ENCODE results near the gene SLC8A3.

The SLC8A3 gene

GRCh38 chr14:70022771-70023445 lies 165.8 kb downstream of the SLC8A3 start:
- no peak for DNase-seq (ENCODE audit: low read depth)

GRCh38 chr14:70021548-70022220 lies 167.1 kb downstream of the SLC8A3 start:
- no peak for DNase-seq (ENCODE audit: low read depth)

- no peak for DNase-seq (ENCODE audit: low read depth)
These were observed 168.2 kb downstream of the SLC8A3 start for GRCh38 chr14:70020352-70021170.

- DNase-seq (ENCODE audit: low read depth): no peak
These were observed 169.1 kb downstream of the SLC8A3 start for GRCh38 chr14:70019695-70020094.

GRCh38 chr14:70018713-70019211 lies 170.0 kb downstream of the SLC8A3 start:
- DNase-seq (ENCODE audit: low read depth): no peak

DNA sequence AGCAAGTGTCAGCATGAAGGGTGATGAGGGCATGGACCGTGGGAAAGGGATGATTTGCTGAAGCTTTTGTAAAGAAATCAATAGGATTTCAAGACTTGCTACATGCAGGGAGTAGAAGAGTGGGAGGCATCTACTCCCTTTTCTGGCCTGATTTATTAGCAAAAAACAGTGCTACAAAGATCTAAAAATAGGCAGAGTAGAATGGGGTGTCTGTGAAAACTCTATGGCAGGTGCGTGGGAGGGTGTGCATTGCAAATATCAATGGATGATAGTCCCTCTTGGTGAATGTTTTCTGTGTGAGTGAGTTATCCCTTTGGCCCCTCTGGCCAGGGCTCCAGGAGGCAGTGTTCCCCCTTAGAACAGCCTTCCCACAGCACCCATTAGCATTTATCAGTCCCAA lies 170.5 kb downstream of the SLC8A3 start:
- DNase-seq (ENCODE audit: low read depth): no peak

- DNase-seq (ENCODE audit: low read depth): no peak
These were observed 174.2 kb downstream of the SLC8A3 start for GRCh38 chr14:70014406-70015095.

DNA sequence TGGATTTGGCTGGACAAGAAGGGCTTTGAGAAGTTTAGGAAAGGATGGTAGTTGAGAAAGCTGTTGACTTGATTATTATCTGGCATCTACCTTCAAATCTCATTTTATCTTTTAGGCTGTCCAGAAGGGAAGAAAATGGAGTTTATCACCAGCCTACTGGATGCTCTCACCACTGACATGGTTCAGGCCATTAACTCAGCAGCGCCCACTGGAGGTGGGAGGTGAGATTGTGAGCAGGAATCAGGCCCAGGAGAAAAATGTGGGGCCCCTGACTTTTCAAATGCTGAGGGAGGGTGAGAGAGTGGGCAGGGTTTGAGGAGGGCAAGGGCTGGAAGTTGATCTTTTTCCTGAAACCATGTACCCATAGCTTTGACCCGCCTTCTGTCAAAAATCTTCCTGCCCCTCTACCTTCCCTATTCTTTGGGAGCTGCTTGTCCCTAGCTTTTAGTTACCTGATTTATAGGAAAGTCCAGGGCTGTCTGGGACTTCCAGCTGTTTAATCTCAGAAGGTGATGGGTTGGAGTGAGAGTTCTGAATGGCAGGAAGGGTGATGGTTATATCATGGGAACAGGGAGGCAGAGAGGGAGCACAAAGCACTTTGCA lies 175.4 kb downstream of the SLC8A3 start:
- DNase-seq (ENCODE audit: low read depth): no peak

GRCh38 chr14:70011708-70012107 lies 177.0 kb downstream of the SLC8A3 start:
- no peak for DNase-seq (ENCODE audit: low read depth)

DNA sequence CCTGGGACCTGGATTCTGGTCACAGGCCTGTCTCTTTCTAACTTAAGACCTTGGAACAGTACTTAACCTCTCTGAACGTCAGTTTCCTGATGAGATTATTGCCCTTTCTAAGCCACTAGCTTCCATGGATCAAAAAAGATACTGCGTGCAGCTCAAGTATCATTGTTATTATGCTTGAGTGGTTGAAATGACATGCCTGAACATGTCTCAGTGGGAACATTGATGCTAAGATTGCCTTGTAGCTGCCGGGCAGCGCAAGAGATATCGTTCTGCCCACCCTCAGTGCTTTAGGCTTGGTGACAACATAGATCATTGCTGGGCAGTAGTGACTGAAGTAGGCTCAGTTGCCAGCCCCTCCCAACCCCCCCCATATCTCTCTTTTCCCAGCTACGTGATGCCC lies 177.7 kb downstream of the SLC8A3 start:
- no peak for DNase-seq (ENCODE audit: low read depth)

- no peak for DNase-seq (ENCODE audit: low read depth)
These were observed 178.8 kb downstream of the SLC8A3 start for GRCh38 chr14:70009961-70010360.

DNA sequence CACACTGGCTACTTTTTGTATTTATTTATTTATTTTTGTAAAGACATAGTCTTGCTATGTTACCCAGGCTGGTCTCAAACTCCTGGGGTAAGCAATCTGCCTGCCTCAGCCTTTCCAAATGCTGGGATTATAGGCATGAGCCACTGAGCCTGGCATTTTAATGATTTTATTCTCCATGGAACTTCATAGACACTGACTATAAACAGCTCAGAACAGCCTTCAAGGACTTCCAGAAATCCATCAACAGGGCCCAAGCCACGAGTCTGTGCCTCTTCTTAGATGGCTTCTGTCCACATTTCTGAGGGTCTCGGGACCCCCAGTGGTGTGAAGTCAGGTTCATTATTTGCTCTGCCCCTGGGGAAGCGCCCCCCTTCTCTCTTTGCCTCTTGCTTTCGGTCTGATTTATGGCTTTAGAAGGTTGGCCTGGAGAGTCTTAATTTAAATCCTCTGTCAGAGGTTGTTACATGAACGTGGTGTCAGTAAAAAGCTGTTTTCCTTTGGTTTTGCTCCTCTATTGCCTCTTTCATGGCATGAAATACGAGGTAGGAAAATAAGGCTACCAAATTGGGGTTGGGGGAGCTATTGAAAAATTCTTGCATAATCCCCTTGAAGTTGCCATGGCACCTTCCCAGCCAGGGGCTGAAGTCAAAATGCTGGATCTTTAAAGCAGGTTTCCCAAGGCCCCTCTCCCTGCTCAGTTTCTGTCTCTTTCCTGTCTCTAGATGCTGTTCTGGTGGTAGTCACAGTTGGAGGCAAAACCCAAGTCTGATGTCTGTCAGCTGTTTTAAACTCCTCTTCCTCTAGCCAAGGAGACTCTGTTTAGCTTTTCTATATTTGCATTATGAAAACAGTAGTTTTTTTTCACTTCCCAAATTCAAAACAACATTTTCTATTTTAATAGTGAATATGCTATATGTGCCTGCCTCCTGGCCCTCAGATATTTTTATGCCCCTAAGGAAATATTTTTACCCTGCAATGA lies 180.2 kb downstream of the SLC8A3 start:
- DNase-seq (ENCODE audit: low read depth): no peak

DNA sequence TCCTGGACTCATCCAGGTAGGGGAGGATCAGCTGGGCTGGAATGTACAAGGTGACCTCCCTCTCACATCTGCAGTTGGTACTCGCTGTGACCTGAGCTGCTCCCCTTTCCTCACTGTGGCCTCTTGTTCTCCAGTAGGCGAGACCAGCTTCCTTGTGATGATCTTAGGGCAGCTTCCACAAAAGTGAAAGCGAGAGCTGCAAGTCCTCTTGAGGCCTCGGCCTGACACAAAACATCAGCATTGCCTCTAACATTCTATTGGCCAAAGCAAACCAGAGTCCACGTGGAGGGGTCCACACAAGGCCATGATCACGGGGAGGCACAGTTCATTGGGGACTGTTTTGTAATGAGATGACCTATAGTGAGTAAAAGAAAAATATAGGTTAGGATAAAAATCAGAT lies 182.1 kb downstream of the SLC8A3 start:
- no peak for DNase-seq (ENCODE audit: low read depth)

- DNase-seq (ENCODE audit: low read depth): no peak
These were observed 183.4 kb downstream of the SLC8A3 start for GRCh38 chr14:70005281-70005805.

DNA sequence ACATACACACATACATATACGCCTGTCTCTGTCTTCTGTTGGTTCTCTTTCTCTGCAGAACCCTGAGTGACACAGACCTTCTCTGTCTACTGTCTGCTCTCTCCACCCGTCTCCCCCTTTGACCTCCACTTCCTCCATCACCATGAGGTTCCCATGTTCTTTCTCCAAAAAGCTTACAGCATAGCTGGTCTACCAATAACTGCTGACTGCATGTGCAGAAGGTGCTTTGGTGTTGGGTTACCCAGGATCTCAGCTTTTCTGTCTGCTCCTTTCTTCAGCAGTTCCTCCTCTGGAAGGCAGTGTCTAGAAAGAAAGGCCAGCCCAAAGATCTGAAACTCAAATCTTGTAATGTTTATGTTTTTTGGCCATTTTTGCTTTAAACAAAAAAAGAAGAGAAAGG lies 184.0 kb downstream of the SLC8A3 start:
- no peak for DNase-seq (ENCODE audit: low read depth)

GRCh38 chr14:70002589-70003346 lies 186.0 kb downstream of the SLC8A3 start:
- DNase-seq (ENCODE audit: low read depth): no peak

GRCh38 chr14:70000601-70001000 lies 188.2 kb downstream of the SLC8A3 start:
- DNase-seq (ENCODE audit: low read depth): no peak

GRCh38 chr14:69999261-69999674 lies 189.5 kb downstream of the SLC8A3 start:
- no peak for DNase-seq (ENCODE audit: low read depth)

GRCh38 chr14:69997849-69998248 lies 190.9 kb downstream of the SLC8A3 start:
- no peak for DNase-seq (ENCODE audit: low read depth)

- DNase-seq (ENCODE audit: low read depth): no peak
These were observed 192.5 kb downstream of the SLC8A3 start for GRCh38 chr14:69996216-69996615.

All from stimulated activated CD8-positive, alpha-beta memory T cell treated with anti-CD3 and anti-CD28 coated beads, Interleukin-15, amount 100 ng/mL, for 1 hour (primary cell).